ENCODE data around the gene GGCX.

Gene GGCX

DNA sequence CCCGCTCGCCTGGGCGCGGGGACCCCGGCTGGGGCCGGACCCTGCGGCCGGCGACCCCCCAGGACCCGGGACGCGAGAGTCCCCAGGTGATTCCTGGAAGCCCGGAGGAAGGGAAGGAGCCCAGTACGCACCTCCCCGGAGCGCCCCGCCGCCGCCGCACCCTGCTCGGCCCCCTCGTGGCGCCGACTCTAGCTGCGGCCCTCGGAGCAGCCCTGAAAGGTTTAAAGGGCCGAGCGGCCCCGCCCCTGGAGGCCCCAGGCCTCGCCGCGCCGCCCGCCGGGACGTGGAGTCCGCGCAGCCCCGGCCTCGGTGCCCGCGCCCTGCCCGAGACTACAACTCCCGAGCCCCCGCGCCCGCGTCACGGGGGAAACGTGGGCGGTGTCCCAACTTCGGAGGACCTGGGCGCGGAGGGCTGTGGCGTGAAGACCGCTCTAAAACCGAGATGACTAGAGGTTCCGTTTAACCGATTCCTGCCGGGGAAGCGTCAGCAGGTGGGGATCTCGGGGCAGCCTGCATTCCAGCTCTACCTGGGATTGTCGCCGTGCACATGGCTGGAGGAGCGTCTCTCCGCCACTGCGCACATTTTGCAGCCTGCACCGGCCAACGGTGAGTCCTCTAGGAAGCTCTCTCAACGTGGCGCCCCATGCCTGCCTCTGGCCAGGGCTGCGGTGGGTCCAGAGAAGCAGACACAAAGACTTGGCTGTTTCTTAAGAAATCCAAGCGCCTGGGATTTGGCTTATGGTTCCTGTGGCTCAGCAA, 41.4 kb upstream of the GGCX start, which contains the start of gene TMEM150A:
Gene TMEM150A, minus strand, starts transcription at position 223 of the 759 bp plus-strand sequence. CDS start 750 bp downstream, outside the sequence.
- peak within 1 kb of the TSS; percentile 82 for H3K4me3 ChIP-seq (ENCODE audit: low read depth, low read length)
- TF ChIP-seq, protein P1, sequence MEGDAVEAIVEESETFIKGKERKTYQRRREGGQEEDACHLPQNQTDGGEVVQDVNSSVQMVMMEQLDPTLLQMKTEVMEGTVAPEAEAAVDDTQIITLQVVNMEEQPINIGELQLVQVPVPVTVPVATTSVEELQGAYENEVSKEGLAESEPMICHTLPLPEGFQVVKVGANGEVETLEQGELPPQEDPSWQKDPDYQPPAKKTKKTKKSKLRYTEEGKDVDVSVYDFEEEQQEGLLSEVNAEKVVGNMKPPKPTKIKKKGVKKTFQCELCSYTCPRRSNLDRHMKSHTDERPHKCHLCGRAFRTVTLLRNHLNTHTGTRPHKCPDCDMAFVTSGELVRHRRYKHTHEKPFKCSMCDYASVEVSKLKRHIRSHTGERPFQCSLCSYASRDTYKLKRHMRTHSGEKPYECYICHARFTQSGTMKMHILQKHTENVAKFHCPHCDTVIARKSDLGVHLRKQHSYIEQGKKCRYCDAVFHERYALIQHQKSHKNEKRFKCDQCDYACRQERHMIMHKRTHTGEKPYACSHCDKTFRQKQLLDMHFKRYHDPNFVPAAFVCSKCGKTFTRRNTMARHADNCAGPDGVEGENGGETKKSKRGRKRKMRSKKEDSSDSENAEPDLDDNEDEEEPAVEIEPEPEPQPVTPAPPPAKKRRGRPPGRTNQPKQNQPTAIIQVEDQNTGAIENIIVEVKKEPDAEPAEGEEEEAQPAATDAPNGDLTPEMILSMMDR (IDR thresholded peaks at IDR 0.05; ENCODE audit: borderline replicate concordance, insufficient read depth, low read depth, low read length), result peak; percentile 38; the same call in 1 of the 2 replicates

DNA sequence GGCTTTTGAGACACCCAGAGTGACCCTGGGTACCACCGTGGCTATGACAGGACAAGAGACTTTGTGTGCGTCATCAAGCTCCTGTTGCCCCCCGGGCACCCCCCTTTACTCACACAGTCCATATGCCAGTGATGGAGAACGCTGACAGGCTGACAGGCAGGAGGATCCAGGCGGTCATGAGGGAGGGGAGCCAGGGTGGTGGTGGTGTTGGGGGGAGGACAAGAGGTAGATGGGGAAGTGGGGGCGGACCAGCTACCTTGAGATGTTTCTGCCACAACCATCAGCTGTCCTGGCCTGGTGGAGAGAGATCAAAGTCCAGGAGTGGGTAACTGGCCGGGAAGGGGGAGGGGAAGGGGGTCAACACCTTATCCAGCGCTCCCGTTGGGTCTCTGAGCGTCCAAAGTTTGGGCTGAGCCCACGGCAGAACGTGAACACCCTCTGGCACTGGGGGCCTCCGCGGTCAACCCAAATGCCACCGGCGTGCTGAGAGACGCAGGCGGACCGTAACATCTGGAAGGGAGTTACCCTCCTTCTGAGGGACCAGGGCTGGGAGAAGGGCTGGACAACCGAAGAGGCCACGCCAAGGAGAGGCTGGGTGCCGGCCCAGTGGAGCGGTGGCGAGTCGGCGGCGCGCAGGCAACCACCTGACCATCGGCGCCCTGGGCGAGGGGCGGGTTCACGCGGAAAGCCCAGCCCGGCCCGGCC, 40.6 kb upstream of the GGCX start:
- peak overlapping the region; percentile 61 for H3K4me3 ChIP-seq (ENCODE audit: low read depth, low read length)
- TF ChIP-seq, protein P1 (IDR thresholded peaks at IDR 0.05; ENCODE audit: borderline replicate concordance, insufficient read depth, low read depth, low read length), result no peak

- H3K4me3 ChIP-seq (ENCODE audit: low read depth, low read length), result no peak overlapping the region
- TF ChIP-seq, protein P1 (IDR thresholded peaks at IDR 0.05; ENCODE audit: borderline replicate concordance, insufficient read depth, low read depth, low read length), result no peak
Measured at GRCh38 chr2:85600951-85601770, 39.9 kb upstream of the GGCX start.

GRCh38 chr2:85600235-85600575, 38.9 kb upstream of the GGCX start:
- no peak overlapping the region for H3K4me3 ChIP-seq (ENCODE audit: low read depth, low read length)
- TF ChIP-seq, protein P1 (IDR thresholded peaks at IDR 0.05; ENCODE audit: borderline replicate concordance, insufficient read depth, low read depth, low read length), result no peak

GRCh38 chr2:85599468-85600234, 38.4 kb upstream of the GGCX start:
- H3K4me3 ChIP-seq (ENCODE audit: low read depth, low read length), result no peak overlapping the region
- TF ChIP-seq, protein P1 (IDR thresholded peaks at IDR 0.05; ENCODE audit: borderline replicate concordance, insufficient read depth, low read depth, low read length), result no peak

GRCh38 chr2:85598594-85599340, 37.5 kb upstream of the GGCX start:
- TF ChIP-seq, protein P1 (IDR thresholded peaks at IDR 0.05; ENCODE audit: borderline replicate concordance, insufficient read depth, low read depth, low read length), result no peak
- H3K4me3 ChIP-seq (ENCODE audit: low read depth, low read length), result no peak overlapping the region
